Parathyroid adenoma (tissue), 2 donors: ENCODE measurements around the gene CCDC137.

Source experiments
- H2AFZ ChIP-seq: fragments of 300-600 bp; sonication (generic); one replicate; pipeline ENCODE4 v1.7.0; 2017; ENCODE audit warnings: antibody characterized with exemption, mild to moderate bottlenecking
- H3K27ac ChIP-seq: fragments of 300-600 bp; sonication (generic); one replicate; pipeline ENCODE4 v1.7.0; 2017
- H3K27me3 ChIP-seq: fragments of 300-600 bp; sonication (generic); one replicate; pipeline ENCODE4 v1.7.0; 2017; ENCODE audit warnings: low read length; ENCODE audit not compliant: control insufficient read depth, insufficient read depth
- H3K36me3 ChIP-seq: fragments of 300-600 bp; sonication (generic); one replicate; pipeline ENCODE4 v1.7.0; 2017; ENCODE audit warnings: low read length; ENCODE audit not compliant: control insufficient read depth, insufficient read depth
- H3K4me1 ChIP-seq: fragments of 300-600 bp; sonication (generic); one replicate; pipeline ENCODE4 v1.7.0; 2017; ENCODE audit warnings: control low read depth
- H3K4me2 ChIP-seq: fragments of 300-600 bp; sonication (generic); one replicate; pipeline ENCODE4 v1.7.0; 2017; ENCODE audit warnings: low read length
- H3K4me3 ChIP-seq: fragments of 300-600 bp; sonication (generic); one replicate; pipeline ENCODE4 v1.7.0; 2017; ENCODE audit warnings: low read depth, low read length
- H3K79me2 ChIP-seq: fragments of 300-600 bp; sonication (generic); one replicate; pipeline ENCODE4 v1.7.0; 2017; ENCODE audit warnings: control low read depth
- H3K9ac ChIP-seq: fragments of 300-600 bp; sonication (generic); one replicate; pipeline ENCODE4 v1.7.0; 2017; ENCODE audit warnings: mild to moderate bottlenecking
- H3K9me3 ChIP-seq: fragments of 300-600 bp; sonication (generic); one replicate; pipeline ENCODE4 v1.7.0; 2017; ENCODE audit warnings: low read length; ENCODE audit not compliant: control insufficient read depth
- CTCF ChIP-seq: fragments of 300-600 bp; sonication (generic); IDR thresholded peaks from one replicate; pipeline ENCODE4 v1.7.0; 2017; ENCODE audit warnings: antibody characterized with exemption, mild to moderate bottlenecking
- donor health status: primary hyperparathyroidism.

Gene CCDC137

GRCh38 chr17:81644976-81645952 lies 21.3 kb upstream of the CCDC137 start:
- no peak for TF ChIP-seq CTCF
- Histone ChIP-seq H3K9ac (no peak overlapping the region), H3K4me1 (no peaks in the 10 kb centered on the region), H3K4me3 (no peak overlapping the region), H3K27me3 (peaks cover 6% of the 10 kb centered on the region), H3K4me2 (no peak overlapping the region), H3K36me3 (no peaks in the 10 kb centered on the region), H3K27ac (no peak overlapping the region), H3K79me2 (no peaks in the 10 kb centered on the region), H2AFZ (no peak overlapping the region), H3K9me3 (no peaks in the 10 kb centered on the region)

GRCh38 chr17:81646869-81647600 lies 19.5 kb upstream of the CCDC137 start:
- H3K27me3 ChIP-seq, result peaks cover 6% of the 10 kb centered on the region
- H2AFZ ChIP-seq, result no peak overlapping the region
- H3K4me2 ChIP-seq, result no peak overlapping the region
- no peaks in the 10 kb centered on the region for H3K4me1 ChIP-seq
- no peak overlapping the region for H3K9ac ChIP-seq
- no peak for TF ChIP-seq CTCF
- no peaks in the 10 kb centered on the region for H3K9me3 ChIP-seq
- no peaks in the 10 kb centered on the region for H3K79me2 ChIP-seq
- no peak overlapping the region for H3K27ac ChIP-seq
- no peak overlapping the region for H3K4me3 ChIP-seq
- no peaks in the 10 kb centered on the region for H3K36me3 ChIP-seq

- H3K4me1 ChIP-seq, result no peaks in the 10 kb centered on the region
- no peaks in the 10 kb centered on the region for H3K79me2 ChIP-seq
- peaks cover 6% of the 10 kb centered on the region for H3K27me3 ChIP-seq
- H3K9ac ChIP-seq, result no peak overlapping the region
- no peak overlapping the region for H3K27ac ChIP-seq
- H3K36me3 ChIP-seq, result no peaks in the 10 kb centered on the region
- TF ChIP-seq CTCF, result no peak
- H3K4me3 ChIP-seq, result no peak overlapping the region
- H3K9me3 ChIP-seq, result no peaks in the 10 kb centered on the region
- H2AFZ ChIP-seq, result no peak overlapping the region
- H3K4me2 ChIP-seq, result no peak overlapping the region
Observed at GRCh38 chr17:81647640-81648012, 18.9 kb upstream of the CCDC137 start.

- Histone ChIP-seq H3K79me2 (no peaks in the 10 kb centered on the region), H3K9me3 (no peaks in the 10 kb centered on the region), H3K4me3 (no peak overlapping the region), H3K4me2 (no peak overlapping the region), H3K4me1 (no peaks in the 10 kb centered on the region), H3K36me3 (no peaks in the 10 kb centered on the region), H3K9ac (no peak overlapping the region), H2AFZ (no peak overlapping the region), H3K27ac (no peak overlapping the region), H3K27me3 (peaks cover 6% of the 10 kb centered on the region)
- TF ChIP-seq CTCF, result no peak
Observed at GRCh38 chr17:81648013-81648706, 18.4 kb upstream of the CCDC137 start.
